Right lobe of liver (tissue), 4 donors: ENCODE measurements around the gene HACD2.

Experiments used
- CTCF ChIP-seq, 4 donors: fragments of 200-600 bp in 3 of 4; fragments of 450-650 bp in 1 of 4; IDR thresholded peaks; one replicate each; pipeline versions ENCODE4 v1.5.1 to v1.8.0; 2016 to 2022; ENCODE audit warnings: antibody characterized with exemption in 4 of 4, mild to moderate bottlenecking in 2 of 4
- POLR2A ChIP-seq: fragments of 450-650 bp; IDR thresholded peaks from one replicate; pipeline ENCODE4 v1.6.1; 2017; ENCODE audit warnings: antibody characterized with exemption, mild to moderate bottlenecking
- donor health status: DM: no; HTN: no; CAD: no.
- donor health status: DM: no; HTN: no; CAD: no.
- donor health status: DM: no; HTN: yes; CAD: no.

GRCh38 chr3:123476967-123477750, 107.7 kb downstream of the HACD2 start:
- no peak for TF ChIP-seq CTCF (IDR thresholded peaks at IDR 0.05)
- no peak for TF ChIP-seq POLR2A
